Neural cell (in vitro differentiated cells): ENCODE measurements around the gene RAPGEF2. TPM values are rescaled to one million over a fixed set of nuclear protein-coding genes. Genes with fewer than 3 reads are reported as not detected.
"Not testable (repeated sequence)": the region's sequence is repeated elsewhere in the genome, so short reads cannot be mapped to it uniquely, and the experiment has no call there.

ENCODE experiments used
- H2AFZ ChIP-seq: fragments of 200-600, 300-800 bp; sonication (generic), shearing (Covaris generic); 2 replicates; pipeline ENCODE4 v1.6.0; 2014; ENCODE audit warnings: low read depth, mild to moderate bottlenecking, antibody characterized with exemption, low read length, moderate library complexity
- H3F3A ChIP-seq: fragments of 200-600 bp; shearing (Covaris generic); 2 replicates; pipeline ENCODE4 v1.6.1; 2016; ENCODE audit warnings: mild to moderate bottlenecking, moderate library complexity, mixed read lengths, antibody characterized with exemption, low read length; ENCODE audit not compliant: insufficient read depth, poor library complexity, severe bottlenecking
- H3K27ac ChIP-seq: fragments of 200-600, 300-800 bp; sonication (generic), shearing (Covaris generic); 2 replicates; pipeline ENCODE4 v1.5.1; 2014; ENCODE audit warnings: mild to moderate bottlenecking, low read length, moderate library complexity
- H3K27me3 ChIP-seq: fragments of 300-800, 200-600 bp; sonication (generic), shearing (Covaris generic); 2 replicates; pipeline ENCODE4 v1.6.0; 2014; ENCODE audit warnings: mild to moderate bottlenecking, low read depth, low read length, moderate library complexity; ENCODE audit not compliant: insufficient read depth
- H3K36me3 ChIP-seq: fragments of 300-800, 200-600 bp; sonication (generic), shearing (Covaris generic); 2 replicates; pipeline ENCODE4 v1.5.1; 2014; ENCODE audit warnings: mild to moderate bottlenecking, antibody characterized with exemption, low read length, moderate library complexity; ENCODE audit not compliant: insufficient read depth
- H3K4me2 ChIP-seq: fragments of 300-800, 200-600 bp; sonication (generic), shearing (Covaris generic); 2 replicates; pipeline ENCODE4 v1.6.0; 2014; ENCODE audit warnings: mild to moderate bottlenecking, low read length
- H3K4me3 ChIP-seq: fragments of 300-800, 200-600 bp; sonication (generic), shearing (Covaris generic); 2 replicates; pipeline ENCODE4 v1.5.1; 2014; ENCODE audit warnings: mild to moderate bottlenecking, low read length, moderate library complexity
- H3K79me2 ChIP-seq: fragments of 200-600 bp; shearing (Covaris generic); replicated peaks from 2 replicates; pipeline ENCODE4 v1.6.0; 2014; ENCODE audit warnings: mild to moderate bottlenecking, low read length, moderate library complexity; ENCODE audit not compliant: insufficient read depth
- H3K9ac ChIP-seq: fragments of 300-800, 200-600 bp; sonication (generic), shearing (Covaris generic); 2 replicates; pipeline ENCODE4 v1.6.1; 2016; ENCODE audit warnings: mild to moderate bottlenecking, low read length, mixed read lengths
- H3K9me2 ChIP-seq: fragments of 200-600 bp; shearing (Covaris generic); 2 replicates; pipeline ENCODE4 v1.6.1; 2016; ENCODE audit warnings: mild to moderate bottlenecking, low read length, mixed read lengths; ENCODE audit not compliant: insufficient read depth
- H3K9me3 ChIP-seq: fragments of 200-600, 300-800 bp; sonication (generic), shearing (Covaris generic); 2 replicates; pipeline ENCODE4 v1.6.1; 2016; ENCODE audit warnings: mild to moderate bottlenecking, mixed run types, low read length, moderate library complexity, mixed read lengths
- H4K20me1 ChIP-seq: fragments of 200-600 bp; shearing (Covaris generic); 2 replicates; pipeline ENCODE4 v1.6.1; 2016; ENCODE audit warnings: mild to moderate bottlenecking, mixed run types; ENCODE audit not compliant: insufficient read depth
- EP300 ChIP-seq: fragments of 450-650 bp; conservative IDR thresholded peaks from 2 replicates; pipeline ENCODE4 v1.6.1; 2014; ENCODE audit warnings: antibody characterized with exemption, mild to moderate bottlenecking, moderate library complexity; ENCODE audit not compliant: poor library complexity, severe bottlenecking
- EZH2 ChIP-seq: fragments of 200-600, 300-800 bp; shearing (Covaris generic), sonication (generic); IDR thresholded peaks from 2 replicates; pipeline ENCODE4 v1.6.1; 2014; ENCODE audit warnings: antibody characterized with exemption, low read length, borderline replicate concordance, mild to moderate bottlenecking; ENCODE audit not compliant: insufficient read depth, poor library complexity, severe bottlenecking
- MXI1 ChIP-seq: fragments of 450-650 bp; conservative IDR thresholded peaks from 2 replicates; pipeline ENCODE4 v1.6.1; 2014; ENCODE audit warnings: antibody characterized with exemption, mild to moderate bottlenecking; ENCODE audit not compliant: poor library complexity, severe bottlenecking
- POLR2AphosphoS5 ChIP-seq: IDR thresholded peaks from 2 replicates; pipeline ENCODE4 v1.6.1; 2012
- RAD21 ChIP-seq: fragments of 450-650 bp; conservative IDR thresholded peaks from 2 replicates; pipeline ENCODE4 v1.6.1; 2014; ENCODE audit warnings: antibody characterized with exemption, mild to moderate bottlenecking, moderate library complexity
- SMC3 ChIP-seq: fragments of 450-650 bp; conservative IDR thresholded peaks from 2 replicates; pipeline ENCODE4 v1.6.1; 2014; ENCODE audit warnings: antibody characterized with exemption, mild to moderate bottlenecking, moderate library complexity; ENCODE audit not compliant: poor library complexity
- TAF1 ChIP-seq: IDR thresholded peaks from 2 replicates; pipeline ENCODE4 v1.6.1; 2012; ENCODE audit warnings: low read depth
- polyA plus RNA-seq: library from polyadenylated mRNA; depleted of rRNA; stranded (reverse); fragments of >200 nt; gene quantifications from 2 replicates; pipeline ENCODE4 v1.2.3, GENCODE V29; 2014
- TF ChIP-seq, protein P1 (sequence below): IDR thresholded peaks from 2 replicates; pipeline ENCODE4 v1.6.1; 2012; ENCODE audit warnings: borderline replicate concordance
- TF ChIP-seq, protein P2 (sequence below): fragments of 450-650 bp; IDR thresholded peaks from 2 replicates; pipeline ENCODE4 v1.5.1; 2014; ENCODE audit warnings: antibody characterized with exemption, mild to moderate bottlenecking, moderate library complexity; ENCODE audit not compliant: poor library complexity, severe bottlenecking

The RAPGEF2 gene
- polyA plus RNA-seq, 1 donor from 2014 or later, result 134 TPM

DNA sequence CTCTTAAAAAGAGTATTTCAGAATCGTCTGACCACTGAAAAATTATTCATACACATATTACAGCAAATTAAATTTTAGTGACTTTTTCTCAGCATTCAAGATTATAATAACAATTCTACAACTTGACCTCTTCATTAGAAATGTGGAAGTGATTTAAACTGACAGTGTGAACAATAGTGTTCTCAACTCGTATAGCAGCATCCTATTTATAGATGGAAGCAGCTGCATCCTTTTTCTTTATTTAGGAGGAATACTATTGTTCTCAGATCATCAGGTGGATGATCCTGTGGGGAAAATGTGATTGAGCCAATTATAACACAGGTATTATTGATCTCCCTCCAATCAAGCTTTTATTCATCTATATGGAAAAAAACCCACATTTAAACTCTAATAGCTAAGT, 56.7 kb downstream of the RAPGEF2 start:
- no peak overlapping the region for H3K4me2 ChIP-seq
- no peaks in the 10 kb centered on the region for H3K9me3 ChIP-seq
- no peaks in the 10 kb centered on the region for H3K36me3 ChIP-seq
- no peaks in the 10 kb centered on the region for H3K9me2 ChIP-seq
- H3K4me3 ChIP-seq, result no peak overlapping the region
- H3K9ac ChIP-seq, result no peak overlapping the region
- H3K27me3 ChIP-seq, result no peaks in the 10 kb centered on the region
- peaks cover 96% of the 10 kb centered on the region for H3K79me2 ChIP-seq
- no peak for TF ChIP-seq POLR2AphosphoS5
- no peak for TF ChIP-seq RAD21
- no peak for TF ChIP-seq MXI1
- no peak for TF ChIP-seq TAF1
- no peak for TF ChIP-seq EP300
- TF ChIP-seq, protein P1, sequence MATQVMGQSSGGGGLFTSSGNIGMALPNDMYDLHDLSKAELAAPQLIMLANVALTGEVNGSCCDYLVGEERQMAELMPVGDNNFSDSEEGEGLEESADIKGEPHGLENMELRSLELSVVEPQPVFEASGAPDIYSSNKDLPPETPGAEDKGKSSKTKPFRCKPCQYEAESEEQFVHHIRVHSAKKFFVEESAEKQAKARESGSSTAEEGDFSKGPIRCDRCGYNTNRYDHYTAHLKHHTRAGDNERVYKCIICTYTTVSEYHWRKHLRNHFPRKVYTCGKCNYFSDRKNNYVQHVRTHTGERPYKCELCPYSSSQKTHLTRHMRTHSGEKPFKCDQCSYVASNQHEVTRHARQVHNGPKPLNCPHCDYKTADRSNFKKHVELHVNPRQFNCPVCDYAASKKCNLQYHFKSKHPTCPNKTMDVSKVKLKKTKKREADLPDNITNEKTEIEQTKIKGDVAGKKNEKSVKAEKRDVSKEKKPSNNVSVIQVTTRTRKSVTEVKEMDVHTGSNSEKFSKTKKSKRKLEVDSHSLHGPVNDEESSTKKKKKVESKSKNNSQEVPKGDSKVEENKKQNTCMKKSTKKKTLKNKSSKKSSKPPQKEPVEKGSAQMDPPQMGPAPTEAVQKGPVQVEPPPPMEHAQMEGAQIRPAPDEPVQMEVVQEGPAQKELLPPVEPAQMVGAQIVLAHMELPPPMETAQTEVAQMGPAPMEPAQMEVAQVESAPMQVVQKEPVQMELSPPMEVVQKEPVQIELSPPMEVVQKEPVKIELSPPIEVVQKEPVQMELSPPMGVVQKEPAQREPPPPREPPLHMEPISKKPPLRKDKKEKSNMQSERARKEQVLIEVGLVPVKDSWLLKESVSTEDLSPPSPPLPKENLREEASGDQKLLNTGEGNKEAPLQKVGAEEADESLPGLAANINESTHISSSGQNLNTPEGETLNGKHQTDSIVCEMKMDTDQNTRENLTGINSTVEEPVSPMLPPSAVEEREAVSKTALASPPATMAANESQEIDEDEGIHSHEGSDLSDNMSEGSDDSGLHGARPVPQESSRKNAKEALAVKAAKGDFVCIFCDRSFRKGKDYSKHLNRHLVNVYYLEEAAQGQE, result no peak
- no peak for TF ChIP-seq SMC3
- TF ChIP-seq, protein P2, sequence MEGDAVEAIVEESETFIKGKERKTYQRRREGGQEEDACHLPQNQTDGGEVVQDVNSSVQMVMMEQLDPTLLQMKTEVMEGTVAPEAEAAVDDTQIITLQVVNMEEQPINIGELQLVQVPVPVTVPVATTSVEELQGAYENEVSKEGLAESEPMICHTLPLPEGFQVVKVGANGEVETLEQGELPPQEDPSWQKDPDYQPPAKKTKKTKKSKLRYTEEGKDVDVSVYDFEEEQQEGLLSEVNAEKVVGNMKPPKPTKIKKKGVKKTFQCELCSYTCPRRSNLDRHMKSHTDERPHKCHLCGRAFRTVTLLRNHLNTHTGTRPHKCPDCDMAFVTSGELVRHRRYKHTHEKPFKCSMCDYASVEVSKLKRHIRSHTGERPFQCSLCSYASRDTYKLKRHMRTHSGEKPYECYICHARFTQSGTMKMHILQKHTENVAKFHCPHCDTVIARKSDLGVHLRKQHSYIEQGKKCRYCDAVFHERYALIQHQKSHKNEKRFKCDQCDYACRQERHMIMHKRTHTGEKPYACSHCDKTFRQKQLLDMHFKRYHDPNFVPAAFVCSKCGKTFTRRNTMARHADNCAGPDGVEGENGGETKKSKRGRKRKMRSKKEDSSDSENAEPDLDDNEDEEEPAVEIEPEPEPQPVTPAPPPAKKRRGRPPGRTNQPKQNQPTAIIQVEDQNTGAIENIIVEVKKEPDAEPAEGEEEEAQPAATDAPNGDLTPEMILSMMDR, result no peak
- TF ChIP-seq EZH2, result no peak
- H2AFZ ChIP-seq, result no peak overlapping the region
- H3F3A ChIP-seq, result peaks cover 4% of the 10 kb centered on the region
- peaks cover 38% of the 10 kb centered on the region for H4K20me1 ChIP-seq
- H3K27ac ChIP-seq, result no peak overlapping the region

DNA sequence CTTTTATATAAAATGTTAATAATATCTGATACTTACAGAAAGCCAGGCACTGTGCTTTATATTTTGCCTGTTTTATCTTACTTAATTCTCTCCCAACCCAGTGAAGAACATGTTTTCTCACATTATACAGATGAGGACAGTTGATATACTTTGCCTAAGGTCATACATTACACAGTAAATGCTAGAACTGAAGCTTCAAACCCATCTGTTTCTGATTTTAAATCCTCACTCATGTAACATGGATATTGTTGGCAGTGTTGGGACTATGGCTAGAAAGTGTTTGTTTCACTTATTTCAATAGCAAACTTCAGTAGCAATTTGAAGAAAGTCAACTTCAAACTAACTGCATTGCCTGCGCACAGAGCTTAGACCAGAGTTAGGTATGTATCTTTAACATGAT, 57.4 kb downstream of the RAPGEF2 start:
- Histone ChIP-seq H3K36me3 (no peaks in the 10 kb centered on the region), H3K27me3 (no peaks in the 10 kb centered on the region), H3K79me2 (peaks cover 96% of the 10 kb centered on the region), H2AFZ (no peak overlapping the region), H3K9me2 (no peaks in the 10 kb centered on the region), H4K20me1 (peaks cover 36% of the 10 kb centered on the region), H3K4me2 (no peak overlapping the region), H3K9me3 (no peaks in the 10 kb centered on the region), H3K27ac (no peak overlapping the region), H3K4me3 (no peak overlapping the region), H3K9ac (no peak overlapping the region), H3F3A (peaks cover 4% of the 10 kb centered on the region)
- TF ChIP-seq POLR2AphosphoS5 (no peak), RAD21 (no peak), SMC3 (no peak), MXI1 (no peak), TAF1 (no peak), EZH2 (no peak)
- TF ChIP-seq, protein P2, result no peak
- TF ChIP-seq, protein P1, result no peak

DNA sequence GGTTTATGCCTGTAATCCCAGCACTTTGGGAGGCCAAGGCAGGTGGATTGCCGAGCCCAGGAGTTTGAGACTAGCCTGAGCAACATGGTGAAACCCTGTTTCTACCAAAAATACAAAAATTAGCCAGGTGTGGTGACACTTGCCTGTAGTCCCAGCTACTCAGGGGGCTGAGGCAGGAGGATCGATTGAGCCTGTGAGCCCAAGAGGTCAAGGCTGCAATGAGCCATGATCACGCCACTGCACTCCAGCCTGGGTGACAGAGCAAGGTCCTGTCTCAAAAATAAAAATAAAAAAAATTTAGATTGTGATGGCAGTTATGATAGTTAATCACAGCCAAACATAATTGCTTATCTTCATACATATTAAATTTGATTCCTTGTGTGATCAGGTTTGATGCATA, 58.6 kb downstream of the RAPGEF2 start:
- not testable (repeated sequence) for H3K9me3 ChIP-seq, H3K4me2 ChIP-seq, H3K9ac ChIP-seq, H3K27ac ChIP-seq, H3K4me3 ChIP-seq, H2AFZ ChIP-seq, H3K9me2 ChIP-seq, H3K36me3 ChIP-seq, H3F3A ChIP-seq, H3K27me3 ChIP-seq
- peaks cover 28% of the 10 kb centered on the region for H4K20me1 ChIP-seq
- H3K79me2 ChIP-seq, result peaks cover 97% of the 10 kb centered on the region
